IPS-11a (cell line): Measurements from ENCODE around the gene PTGER3.
"Not testable (repeated sequence)": the region's sequence is repeated elsewhere in the genome, so short reads cannot be mapped to it uniquely, and the experiment has no call there.

Source experiments
- H3K4me3 ChIP-seq: one replicate; pipeline ENCODE4 v1.5.1; 2013; ENCODE audit warnings: low read depth, low read length, control low read depth

The PTGER3 gene

GRCh38 chr1:70961374-70961975 lies 86.1 kb downstream of the PTGER3 start:
- no peak overlapping the region for H3K4me3 ChIP-seq

GRCh38 chr1:70948396-70949017 lies 99.1 kb downstream of the PTGER3 start:
- H3K4me3 ChIP-seq = no peak overlapping the region

GRCh38 chr1:70947835-70948234 lies 99.8 kb downstream of the PTGER3 start:
- H3K4me3 ChIP-seq = no peak overlapping the region

DNA sequence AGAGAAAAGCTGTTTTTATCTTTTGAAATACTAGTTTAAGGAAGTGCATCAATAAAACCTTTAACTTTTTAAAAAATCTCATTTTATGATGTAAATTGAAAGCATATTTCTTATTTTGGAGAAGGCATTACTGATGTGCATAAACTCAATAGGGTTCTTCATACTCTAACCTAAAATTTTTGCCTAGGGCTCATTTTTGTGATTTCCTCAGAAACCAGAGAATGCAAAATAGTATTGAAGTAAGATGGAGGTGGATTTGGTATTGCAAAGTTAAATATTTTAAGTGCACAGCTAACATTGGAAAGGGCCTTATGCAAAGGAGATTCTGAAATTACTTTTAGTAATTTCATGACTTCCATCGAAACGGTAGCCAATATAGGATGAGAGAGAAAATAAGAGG lies 101.9 kb downstream of the PTGER3 start:
- no peak overlapping the region for H3K4me3 ChIP-seq

DNA sequence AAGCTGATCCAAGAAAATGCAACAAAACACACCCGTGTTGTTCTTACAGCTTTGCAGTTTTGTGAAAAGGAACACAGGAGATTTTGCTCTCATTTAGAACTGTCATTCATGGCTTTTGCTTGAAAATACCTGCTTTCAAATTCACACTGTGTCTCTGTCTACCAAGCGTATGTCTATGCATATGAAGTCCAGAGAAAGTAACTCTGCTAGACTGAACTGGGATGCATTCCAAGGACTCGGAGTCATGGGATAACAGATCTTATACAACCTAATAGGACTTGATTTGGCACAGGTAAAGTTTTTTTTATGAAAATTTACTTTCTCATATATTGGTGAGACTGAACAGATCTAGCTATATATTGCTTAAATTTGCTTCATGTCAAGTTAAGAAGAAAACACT lies 102.4 kb downstream of the PTGER3 start:
- no peak overlapping the region for H3K4me3 ChIP-seq

DNA sequence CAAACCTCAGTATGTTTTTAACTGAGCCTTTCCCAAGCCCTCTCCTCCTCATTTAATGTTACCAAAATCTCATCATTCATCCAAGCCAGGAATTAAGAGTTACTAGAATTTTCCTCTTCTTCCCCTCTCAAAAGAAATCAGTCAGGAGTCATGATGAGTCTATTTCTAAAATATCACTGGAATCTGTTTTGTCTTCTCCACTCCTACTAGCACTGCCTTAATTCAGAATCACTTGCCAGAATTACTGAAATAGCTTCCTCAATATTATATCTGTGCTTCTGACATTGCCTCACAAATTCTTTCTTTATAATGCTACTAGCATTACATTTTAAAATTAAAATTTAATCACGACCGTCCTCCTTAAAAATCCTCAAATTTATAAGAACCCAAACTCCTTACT lies 106.1 kb downstream of the PTGER3 start:
- no peak overlapping the region for H3K4me3 ChIP-seq

DNA sequence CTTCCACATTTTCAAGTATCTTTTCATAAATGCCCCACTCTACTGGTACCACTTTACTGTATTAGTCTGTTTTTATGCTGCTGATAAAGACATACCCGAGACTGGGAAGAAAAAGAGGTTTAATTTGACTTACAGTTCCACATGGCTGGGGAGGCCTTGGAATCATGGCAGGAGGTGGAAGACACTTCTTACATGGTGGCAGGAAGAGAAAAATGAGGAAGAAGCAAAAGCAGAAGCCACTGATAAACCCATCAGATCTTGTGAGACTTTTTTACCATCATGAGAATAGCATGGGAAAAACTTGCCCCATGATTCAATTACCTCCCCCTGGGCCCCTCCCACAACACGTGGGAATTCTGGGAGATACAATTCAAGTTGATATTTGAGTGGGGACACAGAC lies 107.2 kb downstream of the PTGER3 start:
- not testable (repeated sequence) for H3K4me3 ChIP-seq

DNA sequence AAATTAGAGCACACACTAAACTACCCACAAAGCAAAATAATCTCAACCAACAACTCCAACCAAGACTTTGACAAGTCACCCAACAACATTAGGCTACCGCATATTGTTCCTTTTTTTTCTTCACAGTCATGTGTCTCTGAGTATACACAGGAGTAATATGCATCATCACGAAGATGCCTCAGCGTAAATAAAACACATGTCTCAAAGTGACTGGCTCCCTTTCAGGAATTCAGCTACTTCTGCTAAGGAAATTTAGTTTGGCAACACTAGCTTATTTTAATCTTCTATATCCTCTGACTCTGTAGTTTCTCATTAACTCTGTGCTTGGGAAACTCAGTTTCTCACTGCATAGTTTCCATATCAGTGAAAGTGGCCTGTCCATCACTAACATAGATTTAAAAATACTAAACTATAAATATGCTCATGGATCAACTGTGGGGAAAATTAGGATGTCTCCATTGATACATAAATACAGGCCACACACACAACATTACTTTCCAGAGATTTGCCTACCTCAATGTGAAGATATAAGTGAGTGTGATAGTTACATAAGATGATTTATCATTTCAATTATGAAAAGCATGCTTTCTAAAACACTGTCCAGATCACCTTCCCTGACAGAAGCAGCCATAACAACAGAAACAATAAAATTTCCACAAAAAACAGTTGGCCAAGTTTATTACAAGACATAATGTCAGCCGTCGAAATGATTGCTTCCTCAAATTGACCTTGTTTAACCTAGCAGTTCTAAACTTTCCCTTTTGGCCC lies 113.2 kb downstream of the PTGER3 start:
- H3K4me3 ChIP-seq = no peak overlapping the region

DNA sequence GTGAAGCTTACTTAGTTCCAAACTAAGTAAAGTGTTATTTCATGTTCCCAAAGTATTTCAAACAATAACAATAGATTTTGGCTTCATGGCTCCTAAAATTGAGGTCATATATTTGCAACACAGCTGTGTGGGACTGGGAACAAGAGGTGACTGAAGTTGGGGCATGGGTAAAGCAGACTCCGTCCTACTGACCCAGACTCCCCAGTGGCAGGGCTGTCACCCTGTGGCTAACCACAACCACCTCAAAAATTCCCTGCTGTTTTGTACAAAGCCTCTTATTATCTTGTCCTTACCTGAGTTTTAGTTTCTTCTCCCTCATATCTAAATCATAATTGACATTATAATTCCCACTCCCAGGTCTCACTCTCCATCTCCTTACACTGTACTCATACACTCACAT lies 117.6 kb downstream of the PTGER3 start:
- no peak overlapping the region for H3K4me3 ChIP-seq

DNA sequence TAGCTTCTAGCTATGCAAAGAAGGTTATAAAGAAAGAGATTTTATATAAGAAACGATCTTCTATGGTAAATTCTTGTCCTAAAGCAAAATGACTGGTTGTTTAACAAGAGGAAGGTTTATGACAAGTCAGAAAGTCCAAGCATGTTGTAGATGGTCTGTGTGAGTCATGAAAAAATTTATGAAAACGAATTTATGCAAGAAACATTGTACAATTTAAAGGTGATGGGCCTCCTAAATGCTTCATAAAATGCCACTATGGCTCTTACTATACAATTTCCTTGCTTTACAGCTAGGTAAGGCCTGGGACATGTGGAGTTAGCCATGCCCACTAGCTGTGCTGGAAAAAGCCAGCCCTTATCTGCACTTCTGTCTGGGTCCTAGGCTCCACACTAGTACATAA lies 125.4 kb downstream of the PTGER3 start:
- no peak overlapping the region for H3K4me3 ChIP-seq
